GM19467 (cell line): ENCODE measurements around the gene MPHOSPH9.

Experiments used
- ATAC-seq: cut with Tn5 transposase; IDR thresholded peaks from one replicate; pipeline ENCODE4 v1.9.1; 2021; ENCODE audit warnings: mild to moderate bottlenecking, moderate library complexity; ENCODE audit not compliant: unreplicated experiment

The MPHOSPH9 gene

GRCh38 chr12:123106640-123107359, 126.1 kb downstream of the MPHOSPH9 start:
- ATAC-seq = no peak

- no peak for ATAC-seq
Measured at GRCh38 chr12:123105211-123105826, 127.6 kb downstream of the MPHOSPH9 start.

- no peak for ATAC-seq
Measured at GRCh38 chr12:123104809-123105208, 128.1 kb downstream of the MPHOSPH9 start.
